Measurements from ENCODE around the gene MRTFB.

Gene MRTFB

DNA sequence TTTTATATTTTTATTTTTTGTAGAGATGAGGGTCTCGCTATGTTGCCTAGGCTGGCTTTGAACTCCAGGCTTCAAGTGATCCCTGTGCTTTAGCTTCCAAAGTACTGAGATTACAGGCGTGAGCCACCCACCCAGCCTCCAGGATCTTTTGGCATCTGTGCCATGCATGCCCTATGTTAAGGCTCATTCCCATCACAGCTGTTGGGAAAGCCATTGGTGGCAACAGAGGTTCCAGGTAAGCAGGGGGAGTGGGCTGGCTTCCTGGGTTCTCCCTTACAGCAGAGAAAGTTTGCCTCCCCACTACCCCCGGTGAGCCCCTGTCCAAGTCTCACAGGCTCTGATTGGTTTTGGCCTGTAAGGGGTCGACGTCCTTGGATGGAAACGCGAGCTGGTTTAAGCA lies 8.9 kb upstream of the MRTFB start:
- no peak for DNase-seq (ENCODE audit: low read depth)

DNA sequence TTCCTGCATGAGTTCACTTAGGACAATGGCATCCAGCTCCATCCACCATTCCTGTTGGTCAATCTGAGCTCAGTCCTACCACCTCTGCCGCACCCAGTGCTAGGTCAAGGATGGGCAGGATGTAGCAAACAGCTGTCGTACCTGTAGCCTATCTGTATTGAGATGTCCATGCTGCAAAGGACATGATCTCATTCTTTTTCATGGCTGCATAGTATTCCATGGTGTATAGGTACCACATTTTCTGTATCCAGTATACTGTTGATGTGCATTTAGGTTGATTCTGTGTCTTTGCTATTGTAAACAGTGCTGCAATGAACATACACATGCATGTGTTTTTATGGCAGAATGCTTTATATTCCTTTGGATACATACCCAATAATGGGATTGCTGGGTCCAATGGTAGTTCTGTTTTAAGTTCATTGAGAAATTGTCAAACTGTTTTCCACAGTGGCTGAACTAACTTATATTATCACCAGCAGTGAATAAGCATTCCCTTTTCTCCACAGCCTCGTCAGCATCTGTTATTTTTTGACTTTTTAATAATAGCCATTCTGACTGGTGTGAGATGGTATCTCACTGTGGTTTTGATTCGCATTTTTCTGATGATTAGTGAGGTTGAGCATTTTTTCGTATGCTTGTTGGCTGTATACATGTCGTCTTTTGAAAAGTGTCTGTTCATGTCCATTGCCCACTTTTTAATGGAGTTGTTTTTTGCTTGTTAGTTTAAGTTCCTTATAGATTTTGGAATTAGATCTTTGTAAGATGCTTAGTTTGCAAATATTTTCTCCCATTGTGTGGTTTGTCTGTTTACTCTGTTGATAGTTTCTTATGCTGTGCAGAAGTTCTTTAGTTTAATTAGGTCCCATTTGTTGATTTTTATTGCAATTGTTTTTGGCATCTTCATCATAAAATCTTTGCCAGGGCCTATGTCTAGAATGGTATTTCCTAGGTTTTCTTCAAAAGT lies 7.2 kb upstream of the MRTFB start:
- no peak for DNase-seq (ENCODE audit: low read depth)

DNA sequence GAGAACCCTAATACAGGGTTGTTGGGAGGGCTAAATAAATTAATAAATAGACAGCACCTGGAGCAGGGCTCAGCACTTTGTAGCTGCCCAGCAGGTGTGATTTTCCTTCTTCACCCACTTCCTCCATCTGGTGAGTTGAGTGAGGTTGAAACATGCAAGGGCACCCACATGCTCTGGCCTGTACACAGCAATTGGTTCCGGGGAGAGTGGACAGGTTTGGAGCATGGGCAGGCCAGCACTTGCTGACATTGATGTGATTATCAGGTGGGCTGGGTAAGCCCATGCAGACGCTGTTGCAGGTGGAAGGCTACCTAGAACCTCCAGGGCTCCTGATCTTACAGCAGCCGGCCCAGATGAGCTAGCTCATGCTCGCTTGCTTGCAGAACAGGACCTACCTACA lies 1.3 kb upstream of the MRTFB start:
- DNase-seq (ENCODE audit: low read depth), result no peak

DNA sequence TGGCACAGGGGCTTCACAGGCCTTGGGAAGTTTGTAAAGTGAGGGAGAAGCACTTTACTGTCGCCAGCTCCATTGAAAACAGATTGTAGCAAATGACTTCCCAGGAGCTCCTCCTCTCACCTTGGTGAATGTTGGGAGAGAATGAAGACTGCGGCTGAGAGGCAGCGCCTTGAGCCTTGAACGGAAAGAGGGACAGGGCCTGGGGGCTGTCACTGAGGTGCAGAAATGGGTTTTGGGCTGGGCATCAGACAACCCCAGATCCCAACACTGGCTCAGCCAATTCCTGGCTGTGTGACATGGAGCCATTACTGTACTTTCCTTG lies 603 bp upstream of the MRTFB start:
- no peak for DNase-seq (ENCODE audit: low read depth)

DNA sequence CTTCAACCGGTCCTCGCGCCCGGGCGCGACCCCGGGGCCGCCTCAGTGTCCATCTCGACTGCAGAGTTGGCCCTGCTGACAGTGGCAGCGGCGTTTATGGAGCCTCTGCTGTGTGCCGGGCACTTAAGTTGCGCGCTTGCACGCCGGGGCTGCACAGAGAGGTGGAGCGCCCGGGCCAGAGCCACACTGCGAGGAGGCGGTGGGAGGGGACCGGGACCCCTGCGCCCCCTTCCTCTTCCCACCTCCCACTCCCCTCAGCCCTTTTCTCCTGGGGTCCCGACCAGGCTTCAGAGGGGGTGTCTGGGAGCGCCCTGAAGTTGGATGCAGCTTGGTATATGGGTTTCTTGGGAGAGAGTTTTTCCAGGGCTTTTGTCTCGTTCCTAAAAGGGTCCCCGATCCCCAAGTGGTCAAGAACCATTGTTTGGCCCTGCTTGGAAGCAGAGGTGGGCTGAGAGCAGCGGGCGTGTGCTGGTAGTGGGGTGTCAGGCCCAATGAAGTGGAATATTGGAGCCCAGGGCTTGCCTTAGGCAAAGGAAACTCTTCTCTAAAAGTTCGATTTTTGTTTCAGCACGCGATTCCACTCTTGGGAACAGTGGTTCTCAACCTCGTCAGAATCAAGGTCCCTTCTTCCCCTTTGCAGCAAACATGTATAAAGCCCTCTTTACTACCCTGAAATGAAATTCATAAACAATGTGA lies 605 bp downstream of the MRTFB start:
- no peak for DNase-seq (ENCODE audit: low read depth)

DNA sequence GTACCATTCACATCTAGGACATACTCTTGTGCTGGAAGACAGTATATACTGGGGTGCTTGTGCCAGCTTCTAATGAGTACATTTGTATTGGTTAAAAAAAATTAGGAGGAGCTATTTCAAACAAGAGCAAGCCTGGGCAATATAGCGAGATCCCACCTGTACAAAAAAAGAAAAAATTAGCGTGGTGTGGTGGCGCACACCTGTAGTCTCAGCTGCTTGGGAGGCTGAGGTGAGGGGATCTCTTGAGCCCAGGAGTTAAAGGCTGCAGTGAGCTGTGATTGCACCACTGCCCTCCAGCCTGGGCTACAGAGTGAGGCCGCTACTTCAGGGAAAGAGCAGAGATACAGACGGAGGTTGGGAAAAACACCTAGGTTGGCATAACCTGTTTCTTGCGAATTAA lies 1.2 kb downstream of the MRTFB start:
- no peak for DNase-seq (ENCODE audit: low read depth)

DNA sequence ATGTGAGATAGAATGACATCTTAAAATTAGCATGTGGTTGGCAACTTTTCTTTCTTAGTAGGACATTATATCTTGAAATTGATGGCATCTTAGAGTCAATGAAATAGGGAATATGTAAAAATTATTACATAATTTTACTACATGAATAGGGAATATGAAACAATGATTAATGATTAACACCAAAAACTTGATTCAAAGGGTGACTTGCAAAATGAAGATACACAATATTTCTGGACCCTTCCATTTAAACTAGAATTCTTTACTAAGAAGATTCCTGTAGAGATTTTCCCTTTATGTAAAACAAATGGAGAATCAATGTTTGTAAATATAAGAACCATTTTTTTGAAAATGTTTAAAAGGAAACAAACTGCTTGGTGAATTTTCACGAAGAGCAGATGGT lies 3.4 kb downstream of the MRTFB start:
- no peak for DNase-seq (ENCODE audit: low read depth)

DNA sequence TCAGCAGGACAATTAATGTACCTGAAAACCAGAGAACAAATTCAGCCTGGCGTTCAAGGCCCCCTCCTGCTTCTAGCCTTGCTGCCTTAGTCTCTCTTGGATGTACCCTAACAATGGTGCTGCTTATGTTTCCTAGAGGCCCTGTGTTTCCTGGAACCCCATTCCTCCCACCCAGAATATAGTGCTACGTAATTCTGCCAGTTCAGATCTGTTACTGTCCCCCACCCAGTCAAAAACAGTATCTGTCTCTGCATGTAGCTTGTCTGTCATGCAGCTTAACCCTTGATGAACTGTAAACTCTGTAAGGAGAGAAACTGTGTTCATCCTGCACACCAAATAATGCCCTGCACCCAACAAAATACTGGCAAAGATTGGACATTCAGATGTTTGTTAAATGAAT lies 6.8 kb downstream of the MRTFB start:
- DNase-seq (ENCODE audit: low read depth), result no peak

DNA sequence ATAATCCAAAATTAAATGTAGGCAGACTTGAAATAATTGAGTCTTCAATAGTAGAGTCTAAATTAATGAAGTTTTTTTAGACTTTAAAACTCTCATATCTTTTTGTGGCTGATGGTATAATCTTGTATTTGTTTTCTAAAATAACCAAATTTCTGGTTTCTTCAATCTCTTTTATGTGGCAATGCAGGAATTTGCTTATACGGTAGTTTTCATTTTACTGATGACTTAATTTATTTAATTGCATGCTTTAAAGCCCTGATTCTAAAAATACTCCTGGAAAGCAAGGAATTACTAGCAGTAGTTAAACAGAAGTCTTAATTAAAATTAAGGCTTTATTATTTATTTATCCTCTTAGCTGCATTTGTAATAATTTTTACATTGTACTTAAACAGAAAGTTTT lies 15.4 kb downstream of the MRTFB start:
- DNase-seq (ENCODE audit: low read depth), result no peak

DNA sequence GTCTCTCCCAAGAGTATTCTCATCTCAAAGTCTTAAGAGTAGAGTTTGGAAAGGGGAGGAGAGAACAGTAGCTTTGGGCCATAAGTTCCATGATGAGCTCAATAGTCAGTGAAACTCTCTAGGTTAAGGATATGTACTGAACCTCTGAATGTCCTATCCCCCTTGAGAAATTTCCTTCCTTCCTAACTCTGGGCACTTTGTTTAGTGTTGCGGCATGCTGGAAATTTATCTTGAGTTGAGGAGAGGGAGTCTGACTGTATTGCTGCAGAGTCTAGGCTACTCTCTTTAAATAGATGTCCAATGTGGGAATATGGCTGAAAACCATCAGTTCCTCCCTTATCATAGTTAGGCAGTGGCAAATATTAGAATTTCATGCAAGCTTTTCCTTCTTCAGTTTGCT lies 16.1 kb downstream of the MRTFB start:
- DNase-seq (ENCODE audit: low read depth), result no peak

DNA sequence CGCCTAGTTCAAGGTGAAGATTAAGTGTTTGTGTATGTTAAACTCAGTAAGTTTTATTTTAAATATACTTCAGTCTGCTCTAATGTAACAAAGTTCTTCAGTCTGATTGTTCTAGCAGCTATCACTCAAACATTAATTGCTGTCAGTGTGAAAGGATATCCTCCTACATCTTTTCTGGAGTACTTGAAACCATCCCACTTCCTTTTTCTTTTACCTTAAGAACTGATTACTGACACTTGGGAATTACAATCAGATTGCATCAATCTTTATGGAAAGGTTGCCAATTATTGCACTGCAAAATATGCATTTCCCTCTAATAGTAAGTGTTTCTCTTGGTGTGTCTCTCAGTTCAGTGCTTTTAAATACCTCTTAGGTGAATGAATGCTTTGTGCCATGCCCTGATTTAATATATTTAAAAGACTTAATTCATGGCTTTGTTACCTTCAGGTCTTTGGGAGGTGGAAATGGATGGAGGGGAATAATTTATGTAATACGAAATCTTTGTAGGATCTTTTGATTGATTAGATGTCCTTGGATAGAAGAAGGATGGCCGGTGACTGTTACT lies 16.6 kb downstream of the MRTFB start:
- DNase-seq (ENCODE audit: low read depth), result no peak

DNA sequence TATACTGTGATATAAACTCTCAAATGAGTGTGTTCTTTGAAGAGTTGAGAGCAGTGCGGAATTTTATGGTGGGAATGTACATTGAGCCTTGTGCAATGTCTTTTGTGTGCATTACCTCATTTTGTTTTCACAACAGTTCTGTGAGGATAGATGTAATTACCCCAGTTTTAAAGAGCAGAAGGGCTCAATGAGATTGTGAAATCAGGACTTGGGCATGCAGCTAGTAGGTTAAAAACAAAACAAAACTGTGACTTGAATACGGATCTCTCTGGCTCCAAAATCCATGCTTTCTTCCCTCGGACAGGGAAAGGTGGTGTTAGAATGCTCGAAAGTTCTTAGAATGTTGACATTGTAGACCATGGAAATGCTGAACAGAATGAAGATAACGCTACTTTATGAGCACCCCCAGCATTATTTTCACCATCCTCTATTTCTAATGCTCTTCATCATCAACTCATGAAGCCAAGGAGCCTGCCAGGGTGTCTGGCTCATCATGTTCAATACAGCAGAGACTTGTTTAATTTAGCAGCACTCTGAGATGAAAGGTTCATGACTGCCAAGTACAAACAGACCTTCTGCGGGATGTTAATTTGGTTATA lies 17.1 kb downstream of the MRTFB start:
- no peak for DNase-seq (ENCODE audit: low read depth)

DNA sequence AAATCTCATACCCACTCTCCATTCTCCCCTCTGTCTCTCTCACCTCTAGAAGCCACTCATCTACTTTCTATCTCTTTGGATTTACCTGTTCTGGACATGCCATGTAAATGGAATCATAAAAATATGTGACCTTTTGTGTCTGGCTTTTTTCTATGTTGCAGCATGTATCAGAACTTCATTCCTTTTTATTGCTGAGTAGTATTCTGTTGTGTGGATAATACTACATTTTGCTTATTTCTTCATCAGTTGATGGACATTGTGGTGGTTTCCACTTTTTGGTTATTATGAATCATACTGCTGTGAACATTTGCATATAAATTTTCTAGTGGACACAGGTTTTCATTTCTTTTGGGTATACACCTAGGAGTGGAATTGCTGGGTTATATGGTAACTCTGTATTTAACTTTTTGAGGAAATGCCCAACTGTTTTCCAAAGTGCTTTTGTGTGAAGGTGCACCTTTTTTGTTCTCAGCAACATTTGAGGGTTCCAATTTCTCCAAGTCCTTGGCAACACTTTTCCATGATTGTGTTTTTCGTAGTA lies 18.2 kb downstream of the MRTFB start:
- no peak for DNase-seq (ENCODE audit: low read depth)

DNA sequence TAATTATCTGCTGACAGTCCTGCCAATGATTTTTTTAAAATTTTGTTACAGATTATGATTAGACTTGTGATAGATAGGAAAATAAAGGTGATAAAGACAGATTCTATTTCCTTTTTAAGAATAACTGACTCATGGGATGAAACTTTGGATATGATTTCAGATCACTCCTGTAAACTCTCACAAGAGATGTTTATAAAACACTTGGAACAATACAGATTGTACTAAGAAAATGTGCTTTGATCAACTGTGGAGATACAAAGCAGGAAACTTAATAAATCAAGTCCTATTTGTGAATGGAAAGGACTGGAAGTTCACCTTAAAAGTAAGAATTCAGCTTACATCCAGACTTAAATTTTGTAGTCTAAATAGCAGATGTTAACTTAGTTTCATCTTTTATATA lies 21.4 kb downstream of the MRTFB start:
- no peak for DNase-seq (ENCODE audit: low read depth)

DNA sequence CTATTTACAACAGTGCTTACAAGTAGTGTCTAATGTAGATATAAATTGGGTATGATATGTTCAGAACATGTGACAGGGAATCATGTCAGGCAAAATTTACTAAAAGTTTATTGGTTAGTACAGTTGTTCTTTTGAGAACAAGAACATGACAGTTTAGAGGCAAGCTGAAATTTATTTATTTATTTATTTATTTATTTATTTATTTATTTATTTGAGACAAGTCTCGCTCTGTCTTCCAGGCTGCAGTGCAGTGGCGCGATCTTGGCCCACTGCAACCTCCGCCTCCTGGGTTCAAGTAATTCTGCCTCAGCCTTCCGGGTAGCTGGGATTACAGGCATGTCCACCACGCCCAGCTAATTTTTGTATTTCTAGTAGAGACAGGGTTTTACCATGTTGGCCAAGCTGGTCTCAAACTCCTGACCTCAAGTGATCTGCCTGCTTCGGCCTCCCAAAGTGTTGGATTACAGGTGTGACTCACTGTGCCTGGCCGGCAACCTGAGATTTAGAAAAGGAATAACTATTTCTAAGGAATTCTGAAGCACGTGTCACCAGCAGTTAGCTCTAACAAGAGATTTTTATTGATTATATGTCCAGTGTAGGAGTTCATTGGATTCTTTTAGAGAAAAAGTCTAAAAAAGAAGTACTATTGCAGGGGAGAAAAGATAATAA lies 24.9 kb downstream of the MRTFB start:
- DNase-seq (ENCODE audit: low read depth), result no peak

DNA sequence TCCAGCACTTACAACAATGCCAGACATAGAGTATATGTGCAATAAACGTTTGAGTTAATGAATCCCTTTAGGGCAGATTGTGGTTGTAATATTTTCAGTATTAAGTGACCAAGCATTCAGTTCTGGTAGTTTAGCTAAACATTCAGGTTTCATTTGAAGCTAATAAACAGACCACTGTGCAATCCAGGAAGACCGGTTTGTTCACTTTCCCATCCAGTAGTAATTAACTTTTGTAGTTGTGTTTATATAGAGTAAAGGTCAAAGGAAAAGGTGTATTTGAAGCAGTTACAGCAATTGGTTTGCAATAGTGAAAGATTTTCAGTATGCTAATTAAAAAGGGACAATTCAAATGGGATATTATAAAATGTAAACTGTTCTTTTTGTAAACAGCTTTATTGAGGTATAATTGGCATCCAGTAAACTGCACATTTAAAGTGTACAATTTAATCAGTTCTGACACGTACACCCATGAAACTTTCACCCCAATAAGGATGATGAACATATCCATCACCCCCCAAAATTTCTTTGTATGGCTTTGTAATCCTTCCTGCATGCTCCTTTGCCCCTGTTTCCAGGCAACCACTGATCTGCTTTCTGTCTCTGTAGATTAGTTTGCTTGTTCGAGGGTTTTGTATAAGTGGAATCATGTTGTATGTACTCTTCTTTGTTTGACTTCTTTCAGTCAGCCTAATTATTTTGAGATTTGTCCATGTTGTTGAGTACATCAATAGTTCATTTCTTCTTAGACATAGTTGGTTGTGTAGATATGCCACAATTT lies 26.3 kb downstream of the MRTFB start:
- no peak for DNase-seq (ENCODE audit: low read depth)

DNA sequence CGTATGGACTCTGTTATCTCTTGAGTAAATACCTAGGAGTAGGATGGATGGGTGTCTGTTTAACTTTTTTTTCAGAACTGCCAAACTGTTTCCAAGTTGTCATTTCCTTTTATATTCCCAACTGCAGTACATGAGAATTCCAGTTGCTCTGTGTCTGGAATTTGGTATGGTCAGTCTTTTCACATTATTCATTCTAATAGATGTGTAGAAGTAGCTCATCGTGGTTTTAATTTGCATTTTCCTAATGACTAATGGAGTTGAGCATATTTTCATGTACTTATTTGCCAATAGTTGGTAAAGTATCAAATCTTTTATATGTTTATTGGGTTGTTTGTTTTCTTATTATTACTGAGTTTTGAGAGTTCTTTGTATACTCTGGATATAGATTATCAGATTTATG lies 27.0 kb downstream of the MRTFB start:
- DNase-seq (ENCODE audit: low read depth), result no peak

DNA sequence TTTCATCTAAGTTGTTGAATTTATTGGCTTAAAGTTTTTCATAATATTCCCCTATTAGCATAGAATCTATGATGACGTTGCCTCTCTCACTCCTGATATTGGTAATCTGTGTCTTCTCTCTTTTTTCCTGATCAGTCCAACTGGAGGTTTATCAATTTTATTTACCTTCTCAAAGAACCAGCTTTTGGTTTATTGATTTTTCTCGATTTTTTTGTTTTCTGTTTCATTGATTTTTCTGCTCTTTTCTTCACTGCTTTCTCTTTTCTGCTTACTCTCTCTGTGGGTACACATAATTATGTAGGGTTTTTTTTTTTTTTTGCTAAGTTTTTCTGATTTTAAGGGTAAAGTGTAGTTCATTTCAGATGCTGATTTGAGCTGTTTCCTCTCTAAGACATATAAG lies 29.7 kb downstream of the MRTFB start:
- no peak for DNase-seq (ENCODE audit: low read depth)

DNA sequence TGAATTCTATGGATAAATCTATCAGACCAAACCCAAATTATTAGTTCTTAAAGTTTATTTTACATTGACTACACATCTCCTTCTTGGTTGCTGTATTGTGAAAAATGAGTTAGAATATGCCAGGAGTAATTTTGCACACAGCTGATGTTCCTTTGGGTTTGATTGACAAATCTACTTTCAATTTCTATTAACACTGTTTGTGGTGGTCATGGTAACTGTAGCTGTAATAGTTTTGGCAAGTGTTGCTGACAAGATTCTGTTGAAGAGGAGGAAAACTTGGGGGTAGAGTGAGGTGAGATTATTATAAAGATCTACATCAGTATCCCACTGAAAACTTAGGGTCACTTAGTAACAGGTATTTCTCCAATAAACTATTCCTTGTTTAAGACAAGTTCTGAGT lies 30.3 kb downstream of the MRTFB start:
- no peak for DNase-seq (ENCODE audit: low read depth)

DNA sequence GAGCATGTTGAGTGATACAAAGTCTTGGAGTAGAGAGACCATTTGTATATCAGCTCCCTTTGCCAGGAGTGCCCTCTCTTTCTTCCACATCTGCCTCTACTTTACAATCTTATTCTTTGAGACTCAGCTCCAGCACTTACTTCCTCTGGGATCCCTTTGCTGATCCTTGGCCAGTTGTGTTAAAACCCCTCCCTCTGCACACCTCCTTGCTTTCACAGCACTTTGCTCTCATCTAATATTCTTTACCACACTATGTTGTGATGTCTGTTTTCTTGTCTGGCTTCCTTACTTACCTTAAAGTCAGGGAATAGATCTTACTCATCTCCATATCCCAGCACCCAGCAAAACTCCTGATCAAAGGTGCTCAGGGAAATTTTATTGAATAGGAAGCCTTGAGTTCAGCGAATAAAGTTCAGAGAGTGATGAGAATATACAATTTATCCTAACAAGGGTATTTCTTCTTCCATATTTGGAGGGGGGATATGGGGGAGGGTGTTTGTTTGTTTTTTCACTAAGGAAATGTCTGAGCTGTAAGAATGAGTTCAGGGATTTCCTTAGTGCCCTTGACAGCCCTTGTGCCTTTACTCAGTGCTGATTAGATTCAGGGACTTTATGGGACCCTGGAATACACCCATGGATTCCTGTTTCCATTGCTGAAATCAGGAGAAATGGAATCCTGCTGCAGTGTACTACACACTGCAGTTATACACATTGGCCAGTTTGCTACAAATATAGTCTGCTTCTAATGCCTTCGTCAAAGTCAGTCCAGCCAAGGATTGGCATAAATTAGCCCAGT lies 32.0 kb downstream of the MRTFB start:
- no peak for DNase-seq (ENCODE audit: low read depth)

DNA sequence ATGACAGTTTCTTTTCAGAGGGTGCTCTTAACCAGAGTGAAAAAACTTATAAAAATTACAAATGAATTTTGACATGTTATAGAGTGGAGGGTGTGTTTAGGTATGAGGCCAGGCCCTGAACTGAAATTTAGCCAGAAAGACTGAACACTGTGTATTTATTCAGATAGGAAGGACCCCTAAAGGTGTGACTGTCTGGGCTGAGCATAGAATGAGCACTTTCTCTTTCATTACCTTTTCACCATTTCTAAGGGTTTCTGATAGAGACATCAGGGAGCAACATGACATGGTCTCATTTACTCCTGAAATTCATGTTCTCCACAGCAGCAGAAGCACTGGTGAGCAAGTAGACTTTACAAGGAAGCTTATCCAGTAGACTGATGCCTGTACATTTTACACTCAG lies 32.9 kb downstream of the MRTFB start:
- no peak for DNase-seq (ENCODE audit: low read depth)
